GM18526 (cell line): Measurements from ENCODE around the gene CPSF4.

Source experiments
- POLR2A ChIP-seq: IDR thresholded peaks from 3 replicates; pipeline ENCODE4 v1.6.1; 2011; ENCODE audit not compliant: insufficient read length; ENCODE audit errors: extremely low read depth

CPSF4 gene

DNA sequence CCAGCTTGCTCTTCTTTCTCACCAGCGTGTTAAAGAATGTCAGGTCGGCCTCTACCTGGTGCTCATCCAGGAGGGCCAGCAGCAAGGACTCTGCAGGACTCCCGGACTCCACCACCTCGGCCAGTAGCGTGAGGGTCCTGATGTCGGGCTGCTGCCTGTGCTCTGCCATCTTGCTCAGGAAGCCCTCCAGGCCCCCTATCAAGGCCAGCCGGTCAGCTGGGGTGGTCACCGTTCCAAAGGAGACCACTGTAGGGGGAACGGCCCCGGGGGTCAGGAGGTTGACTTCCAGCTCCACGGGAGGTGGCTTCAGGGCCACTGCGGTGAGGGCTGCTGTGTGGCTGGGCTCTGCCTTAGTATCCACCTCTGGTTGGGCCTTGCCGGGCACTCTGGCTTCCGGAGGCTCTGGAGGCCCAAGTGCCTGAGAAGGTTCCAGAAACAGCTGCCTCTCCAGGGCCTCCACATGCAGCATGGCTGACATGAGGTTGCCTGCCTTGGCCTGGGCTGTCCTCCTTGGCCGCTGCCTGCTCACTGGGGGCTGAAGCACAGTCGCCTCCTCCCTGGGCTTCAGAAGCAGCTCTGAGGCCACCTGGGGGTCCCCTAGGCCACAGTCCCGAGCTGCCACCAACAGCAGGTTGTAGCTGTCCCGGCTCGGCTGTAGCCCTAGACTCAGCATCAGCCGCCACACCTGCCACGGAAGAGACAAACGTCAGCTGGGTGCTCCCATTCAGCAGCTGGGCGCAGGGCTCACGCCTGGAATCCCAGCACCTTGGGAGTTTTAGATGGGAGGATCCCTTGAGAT lies 13.6 kb upstream of the CPSF4 start:
- TF ChIP-seq POLR2A, result no peak

DNA sequence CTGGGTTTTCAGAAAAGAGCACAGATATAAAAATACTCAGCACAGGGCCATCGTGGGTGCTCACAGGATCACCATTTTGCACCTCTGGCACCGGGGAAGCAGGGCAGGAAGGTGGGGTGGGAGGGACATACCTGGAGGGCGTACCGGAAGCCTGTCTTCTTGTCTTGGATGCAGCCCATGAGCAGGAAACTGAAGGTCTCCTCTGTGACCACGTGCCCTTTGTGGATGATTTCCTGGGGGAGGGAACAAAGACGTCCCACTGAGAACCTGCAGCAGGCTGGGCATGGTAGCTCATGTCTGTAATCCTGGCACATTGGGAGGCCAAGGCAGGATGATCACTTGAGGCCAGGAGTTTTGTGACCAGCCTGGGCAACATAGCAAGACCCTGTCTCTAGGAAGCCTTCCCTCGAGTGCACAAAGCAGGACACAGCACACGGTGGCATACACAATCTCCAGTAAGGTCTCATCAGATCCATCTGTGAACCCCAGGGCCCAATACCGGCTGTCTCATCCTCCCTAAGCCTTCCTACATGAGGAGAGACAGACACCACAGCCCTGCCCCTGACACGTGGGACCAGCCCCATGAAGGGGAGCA lies 9.7 kb upstream of the CPSF4 start:
- no peak for TF ChIP-seq POLR2A

DNA sequence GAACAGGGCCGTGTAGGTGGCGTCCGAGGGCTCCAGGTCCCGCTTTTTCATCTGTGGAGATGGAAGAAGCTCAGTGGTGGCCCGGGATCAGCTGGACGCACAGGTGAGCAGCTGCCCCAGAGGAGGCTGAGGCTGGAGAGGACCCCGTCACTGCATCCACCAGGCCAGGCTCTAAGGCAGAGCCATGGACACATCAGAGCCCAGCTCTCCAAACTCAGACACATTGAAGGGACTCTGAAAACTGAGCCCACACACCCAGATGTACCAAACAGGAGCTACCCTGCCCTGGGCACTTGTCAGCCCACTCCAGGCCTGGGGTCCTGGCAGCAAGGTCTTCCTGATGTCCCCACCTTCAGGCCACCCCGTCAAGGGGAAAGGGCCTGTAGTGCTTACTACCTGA lies 9.0 kb upstream of the CPSF4 start:
- TF ChIP-seq POLR2A, result no peak

DNA sequence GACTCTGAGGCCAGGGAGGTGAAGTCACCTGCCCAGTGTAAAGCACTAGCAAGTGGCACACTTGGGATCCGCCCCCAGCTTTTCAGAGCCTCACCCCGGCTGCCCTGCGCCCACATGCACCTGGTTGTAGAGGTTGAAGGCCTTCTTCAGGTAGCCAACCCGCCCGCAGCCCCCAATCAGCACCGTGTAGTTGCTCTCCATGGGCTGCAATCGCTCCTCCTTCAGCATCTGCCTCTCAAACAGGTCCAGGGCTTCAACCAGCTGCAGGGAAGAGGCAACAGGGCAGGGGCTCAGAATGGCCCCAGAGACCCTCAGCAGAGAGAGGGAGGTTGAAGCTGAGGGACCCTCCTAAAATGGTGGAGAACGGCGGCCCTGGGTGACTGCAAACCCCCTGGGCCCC lies 5.6 kb upstream of the CPSF4 start:
- no peak for TF ChIP-seq POLR2A

DNA sequence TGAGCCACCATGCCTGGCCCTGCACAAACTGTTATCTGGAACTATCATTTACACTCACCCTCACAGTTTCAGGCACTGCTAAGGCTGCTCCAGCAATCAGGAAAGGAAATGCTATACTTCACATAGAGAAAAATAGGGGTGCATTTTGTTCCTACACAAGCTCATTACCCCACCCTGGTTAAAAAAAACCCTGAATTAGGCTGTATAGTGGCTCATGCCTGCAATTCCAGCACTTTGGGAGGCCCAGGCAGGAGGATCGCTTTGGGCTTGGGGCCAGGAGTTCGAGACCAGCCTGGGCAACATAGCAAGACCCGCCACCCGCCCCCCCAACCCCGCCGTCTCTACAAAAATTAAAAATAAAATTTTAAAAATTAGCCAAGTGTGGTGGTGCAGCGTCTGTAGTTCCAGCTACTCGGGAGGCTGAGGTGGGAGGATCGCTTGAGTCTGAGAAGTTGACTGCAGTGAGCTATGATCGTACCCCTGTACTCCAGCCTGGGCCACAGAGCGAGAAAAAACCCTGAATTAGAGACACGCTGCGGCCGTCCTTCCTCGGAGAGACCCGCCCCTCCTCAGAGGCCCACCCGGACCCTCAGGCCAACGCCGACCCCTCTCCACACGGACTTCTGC lies 684 bp upstream of the CPSF4 start:
- no peak for TF ChIP-seq POLR2A

DNA sequence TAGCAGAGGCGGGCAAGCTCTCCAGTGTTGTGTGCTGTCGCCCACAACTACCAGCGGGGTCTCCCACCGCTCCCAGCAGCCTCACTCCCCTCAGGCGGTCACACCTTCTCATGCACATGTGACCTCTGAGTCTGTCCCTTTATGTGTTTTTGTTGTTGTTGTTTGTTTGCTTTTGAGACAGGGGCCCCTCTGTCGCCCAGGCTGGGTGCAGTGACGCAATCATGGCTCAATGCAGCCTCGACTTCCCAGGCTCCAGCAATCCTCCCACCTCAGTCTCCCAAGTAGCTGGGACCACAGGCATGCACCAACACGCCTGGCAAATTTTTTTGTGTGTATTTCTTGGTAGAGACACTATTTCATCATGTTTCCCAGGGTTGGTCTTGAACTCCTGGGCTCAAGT lies 1.5 kb downstream of the CPSF4 start:
- TF ChIP-seq POLR2A, result no peak

DNA sequence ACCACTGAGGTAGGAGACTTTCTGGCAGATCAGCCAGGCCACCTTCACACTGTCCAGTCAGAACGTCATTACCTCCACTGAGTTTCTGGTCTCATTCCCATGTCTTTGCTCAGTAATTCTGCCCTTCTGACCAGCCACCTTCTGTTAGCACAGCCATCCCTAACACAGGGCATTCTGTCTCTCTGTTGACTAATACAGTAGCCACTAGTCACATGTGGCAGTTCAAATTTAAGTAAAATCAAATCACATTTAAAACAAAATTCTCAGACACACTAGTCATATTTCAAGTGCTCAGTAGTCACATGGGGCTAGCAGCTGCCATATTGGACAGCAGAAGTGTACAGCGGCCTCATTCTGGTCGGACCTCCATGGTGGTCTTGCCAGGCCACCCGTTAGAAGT lies 7.4 kb downstream of the CPSF4 start:
- TF ChIP-seq POLR2A, result no peak

DNA sequence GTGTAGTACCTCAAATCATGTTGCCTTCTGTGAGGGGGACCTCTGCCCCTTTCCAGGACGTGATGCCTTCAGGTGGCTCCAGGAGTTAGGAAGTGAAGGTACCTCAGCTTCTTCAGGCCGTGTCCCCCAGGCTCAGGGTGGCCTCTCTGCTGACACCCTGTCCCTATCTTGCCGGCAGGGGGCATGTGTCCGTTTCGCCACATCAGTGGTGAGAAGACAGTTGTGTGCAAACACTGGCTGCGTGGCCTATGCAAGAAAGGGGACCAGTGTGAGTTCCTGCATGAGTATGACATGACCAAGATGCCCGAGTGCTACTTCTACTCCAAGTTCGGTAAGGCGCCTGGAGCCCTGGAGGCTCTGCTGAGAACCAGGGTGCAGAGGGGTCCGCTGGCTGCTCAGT lies 9.2 kb downstream of the CPSF4 start:
- no peak for TF ChIP-seq POLR2A

DNA sequence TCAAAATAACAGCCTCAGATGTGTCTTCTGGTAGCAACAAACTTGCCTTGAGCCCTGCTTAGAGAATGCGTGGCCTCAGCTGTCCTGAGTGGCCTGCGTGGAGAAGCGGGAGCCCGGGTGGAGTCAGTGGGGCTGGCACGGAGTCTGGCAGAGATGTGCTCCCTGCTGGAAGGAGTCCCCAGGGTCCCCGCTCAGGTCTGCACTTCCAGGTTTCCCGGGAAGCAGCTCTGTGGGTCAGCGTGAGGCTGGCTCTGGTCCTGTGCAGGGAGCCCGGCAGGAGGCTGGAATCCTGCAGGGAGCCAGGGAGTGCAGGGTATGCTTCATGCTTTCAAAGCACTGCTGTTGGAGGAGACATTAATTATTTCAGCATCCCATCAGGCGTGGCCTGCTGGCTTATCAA lies 10.1 kb downstream of the CPSF4 start:
- TF ChIP-seq POLR2A, result no peak

DNA sequence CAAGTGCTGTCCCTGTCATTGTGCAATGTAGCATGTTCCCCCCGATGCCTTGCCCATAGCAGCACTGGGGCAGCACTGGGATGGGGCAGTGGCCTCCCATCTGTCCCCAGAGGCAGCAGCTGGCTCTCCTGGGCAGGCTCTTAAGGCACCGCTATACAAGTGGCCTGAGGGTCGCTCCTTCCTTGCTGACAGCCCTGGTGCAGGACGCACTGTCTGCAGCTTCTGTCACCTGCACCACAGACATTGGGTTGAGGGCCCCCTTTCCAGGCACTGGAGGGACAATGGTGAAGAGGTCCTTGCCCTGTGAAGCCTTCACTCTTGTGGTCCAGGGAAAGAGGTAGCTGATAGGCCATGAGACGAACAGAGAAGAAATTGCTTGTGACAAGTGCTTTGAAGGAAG lies 10.6 kb downstream of the CPSF4 start:
- no peak for TF ChIP-seq POLR2A

DNA sequence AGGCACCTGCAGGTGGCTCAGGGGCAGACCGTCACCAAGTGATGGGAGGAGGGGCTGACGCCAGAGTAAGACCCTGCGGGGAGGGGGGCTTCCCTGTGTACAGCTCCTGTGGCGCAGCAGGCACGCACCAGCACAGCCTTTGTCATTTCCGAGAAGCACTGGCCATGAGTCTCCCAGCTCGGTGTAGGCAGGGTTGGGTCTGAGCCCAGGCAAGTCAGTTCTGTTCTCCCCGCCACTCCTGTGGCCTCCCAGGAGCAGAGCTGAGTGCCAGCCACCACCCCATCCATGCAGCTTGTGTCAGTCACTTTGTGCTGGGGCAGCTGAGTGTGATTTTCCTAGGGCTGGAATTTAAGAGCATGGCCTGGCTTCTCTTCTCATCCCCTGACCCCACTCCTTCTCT lies 13.2 kb downstream of the CPSF4 start:
- TF ChIP-seq POLR2A, result no peak

DNA sequence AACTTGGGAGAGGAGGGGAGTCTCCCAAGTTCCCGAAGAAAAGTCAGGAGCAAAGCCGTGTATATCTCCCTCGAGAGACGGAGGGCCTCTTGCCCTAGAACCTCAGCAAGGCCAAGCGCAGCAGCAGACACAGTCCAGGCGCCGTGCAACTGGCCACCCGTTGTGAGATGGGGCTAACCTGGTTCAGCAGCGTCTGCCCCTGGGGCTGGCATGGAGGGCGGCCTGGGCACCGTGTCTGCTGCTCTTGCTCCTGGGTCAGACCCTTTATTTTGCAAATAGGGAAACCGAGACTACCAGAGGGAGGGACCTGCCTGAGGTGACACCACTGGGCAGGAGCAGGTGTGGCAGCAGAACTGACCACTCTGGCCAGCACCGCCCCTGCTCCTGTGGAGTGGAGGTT lies 13.8 kb downstream of the CPSF4 start:
- TF ChIP-seq POLR2A, result no peak

DNA sequence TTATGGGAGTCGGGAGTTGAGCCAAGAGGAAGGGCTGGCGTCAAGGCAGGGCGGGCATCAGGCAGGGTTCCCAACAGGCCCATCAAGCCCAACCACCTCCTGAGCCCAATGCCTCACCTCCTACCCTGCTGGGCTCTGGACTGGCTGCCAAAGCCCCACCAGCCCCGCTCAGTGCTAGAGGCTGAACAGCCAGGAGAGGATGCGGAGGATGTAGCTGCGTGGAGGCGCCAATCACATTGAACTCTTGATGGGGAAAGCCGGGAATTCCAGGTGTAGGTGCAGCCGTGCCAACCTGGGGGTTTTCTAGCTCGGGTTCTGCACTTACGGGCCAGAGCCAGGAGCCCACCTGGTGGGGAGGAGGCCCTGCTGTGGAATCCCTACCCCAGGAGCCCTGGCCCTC lies 14.4 kb downstream of the CPSF4 start:
- TF ChIP-seq POLR2A, result no peak

DNA sequence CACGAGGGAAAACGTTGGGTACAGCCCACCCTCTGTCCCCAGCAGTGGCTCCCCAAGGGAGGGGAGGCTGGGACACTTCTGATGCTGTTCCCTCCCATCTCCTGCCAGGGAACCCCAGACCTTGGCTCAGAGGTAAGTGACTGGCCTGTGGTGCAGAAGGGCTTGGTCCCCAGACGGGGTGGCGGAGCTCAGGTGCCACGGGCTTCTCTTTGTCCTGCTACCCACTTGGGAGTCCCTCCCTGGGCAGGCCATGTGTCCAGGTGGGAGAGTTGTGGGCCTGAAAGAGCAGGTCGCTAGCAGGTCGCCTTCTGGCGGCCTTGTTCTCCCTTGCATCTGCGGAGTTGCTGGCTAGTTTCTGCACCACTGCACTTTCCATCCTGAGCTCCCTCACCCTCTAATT lies 17.1 kb downstream of the CPSF4 start:
- no peak for TF ChIP-seq POLR2A

DNA sequence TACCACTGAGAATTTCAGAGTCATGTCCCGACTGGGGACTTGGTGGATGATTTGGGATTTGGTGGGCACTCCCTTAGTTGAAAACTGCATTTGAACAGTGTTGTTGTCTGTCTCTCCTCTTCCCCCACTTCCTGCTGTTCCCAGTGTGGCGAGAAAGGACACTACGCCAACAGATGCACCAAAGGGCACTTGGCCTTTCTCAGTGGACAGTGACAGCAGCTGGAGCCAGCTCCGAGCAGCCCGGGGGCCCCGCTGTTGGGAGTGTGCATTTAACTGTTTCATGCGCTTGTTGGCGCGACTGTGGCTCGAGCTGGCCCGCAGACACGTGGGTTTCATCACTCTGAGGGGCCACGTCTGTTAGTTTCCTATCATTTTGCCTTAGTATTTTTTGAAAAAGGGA lies 17.5 kb downstream of the CPSF4 start:
- TF ChIP-seq POLR2A, result no peak

DNA sequence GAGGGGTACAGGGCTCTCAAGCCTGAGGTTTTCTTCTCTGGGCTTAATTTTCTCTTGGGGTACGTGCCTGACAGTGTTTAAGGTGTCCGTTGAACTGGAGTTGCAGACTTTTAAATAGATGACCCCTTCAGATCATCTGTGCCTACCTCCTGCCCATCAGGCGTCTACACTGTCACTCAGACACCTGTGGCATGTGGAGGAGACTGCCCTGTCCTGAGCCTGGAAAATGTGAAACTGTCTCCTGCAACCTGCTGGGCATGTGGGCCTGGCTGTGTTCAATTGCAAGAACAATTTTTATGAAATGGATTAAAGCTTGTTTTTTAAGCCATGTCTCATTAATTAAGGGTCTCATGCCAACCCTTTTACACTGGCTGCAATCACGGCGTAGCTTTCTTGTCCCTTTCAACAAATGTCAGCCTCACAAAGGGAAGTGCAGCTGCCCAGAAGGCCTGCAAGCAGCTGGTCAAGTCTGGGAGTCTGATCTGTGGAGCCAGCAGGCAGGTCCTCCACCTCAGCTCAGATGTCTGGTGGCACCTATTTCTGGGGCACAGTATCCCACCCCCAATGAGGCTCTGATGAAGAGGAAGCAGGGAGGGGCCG lies 18.4 kb downstream of the CPSF4 start:
- no peak for TF ChIP-seq POLR2A
